Parathyroid adenoma (tissue), 2 donors: ENCODE data around the gene CD37.
"Not testable (repeated sequence)": the region's sequence is repeated elsewhere in the genome, so short reads cannot be mapped to it uniquely, and the experiment has no call there.

Experiments used
- H2AFZ ChIP-seq: fragments of 300-600 bp; sonication (generic); one replicate; pipeline ENCODE4 v1.7.0; 2017; ENCODE audit warnings: antibody characterized with exemption, mild to moderate bottlenecking
- H3K27ac ChIP-seq: fragments of 300-600 bp; sonication (generic); one replicate; pipeline ENCODE4 v1.7.0; 2017
- H3K27me3 ChIP-seq: fragments of 300-600 bp; sonication (generic); one replicate; pipeline ENCODE4 v1.7.0; 2017; ENCODE audit warnings: low read length; ENCODE audit not compliant: control insufficient read depth, insufficient read depth
- H3K36me3 ChIP-seq: fragments of 300-600 bp; sonication (generic); one replicate; pipeline ENCODE4 v1.7.0; 2017; ENCODE audit warnings: low read length; ENCODE audit not compliant: control insufficient read depth, insufficient read depth
- H3K4me1 ChIP-seq: fragments of 300-600 bp; sonication (generic); one replicate; pipeline ENCODE4 v1.7.0; 2017; ENCODE audit warnings: control low read depth
- H3K4me2 ChIP-seq: fragments of 300-600 bp; sonication (generic); one replicate; pipeline ENCODE4 v1.7.0; 2017; ENCODE audit warnings: low read length
- H3K4me3 ChIP-seq: fragments of 300-600 bp; sonication (generic); one replicate; pipeline ENCODE4 v1.7.0; 2017; ENCODE audit warnings: low read depth, low read length
- H3K79me2 ChIP-seq: fragments of 300-600 bp; sonication (generic); one replicate; pipeline ENCODE4 v1.7.0; 2017; ENCODE audit warnings: control low read depth
- H3K9ac ChIP-seq: fragments of 300-600 bp; sonication (generic); one replicate; pipeline ENCODE4 v1.7.0; 2017; ENCODE audit warnings: mild to moderate bottlenecking
- H3K9me3 ChIP-seq: fragments of 300-600 bp; sonication (generic); one replicate; pipeline ENCODE4 v1.7.0; 2017; ENCODE audit warnings: low read length; ENCODE audit not compliant: control insufficient read depth
- TF ChIP-seq, protein P1 (sequence below): fragments of 300-600 bp; sonication (generic); IDR thresholded peaks from one replicate; pipeline ENCODE4 v1.7.0; 2017; ENCODE audit warnings: antibody characterized with exemption, mild to moderate bottlenecking
- donor health status: primary hyperparathyroidism.

Gene CD37

GRCh38 chr19:49294401-49294800, 40.8 kb upstream of the CD37 start:
- H3K4me1 ChIP-seq = no peaks in the 10 kb centered on the region
- H2AFZ ChIP-seq = no peak overlapping the region
- no peak overlapping the region for H3K9ac ChIP-seq
- H3K9me3 ChIP-seq = no peaks in the 10 kb centered on the region
- no peak overlapping the region for H3K4me3 ChIP-seq
- H3K27me3 ChIP-seq = no peaks in the 10 kb centered on the region
- TF ChIP-seq, protein P1, sequence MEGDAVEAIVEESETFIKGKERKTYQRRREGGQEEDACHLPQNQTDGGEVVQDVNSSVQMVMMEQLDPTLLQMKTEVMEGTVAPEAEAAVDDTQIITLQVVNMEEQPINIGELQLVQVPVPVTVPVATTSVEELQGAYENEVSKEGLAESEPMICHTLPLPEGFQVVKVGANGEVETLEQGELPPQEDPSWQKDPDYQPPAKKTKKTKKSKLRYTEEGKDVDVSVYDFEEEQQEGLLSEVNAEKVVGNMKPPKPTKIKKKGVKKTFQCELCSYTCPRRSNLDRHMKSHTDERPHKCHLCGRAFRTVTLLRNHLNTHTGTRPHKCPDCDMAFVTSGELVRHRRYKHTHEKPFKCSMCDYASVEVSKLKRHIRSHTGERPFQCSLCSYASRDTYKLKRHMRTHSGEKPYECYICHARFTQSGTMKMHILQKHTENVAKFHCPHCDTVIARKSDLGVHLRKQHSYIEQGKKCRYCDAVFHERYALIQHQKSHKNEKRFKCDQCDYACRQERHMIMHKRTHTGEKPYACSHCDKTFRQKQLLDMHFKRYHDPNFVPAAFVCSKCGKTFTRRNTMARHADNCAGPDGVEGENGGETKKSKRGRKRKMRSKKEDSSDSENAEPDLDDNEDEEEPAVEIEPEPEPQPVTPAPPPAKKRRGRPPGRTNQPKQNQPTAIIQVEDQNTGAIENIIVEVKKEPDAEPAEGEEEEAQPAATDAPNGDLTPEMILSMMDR = no peak
- H3K79me2 ChIP-seq = no peaks in the 10 kb centered on the region
- no peak overlapping the region for H3K4me2 ChIP-seq
- no peaks in the 10 kb centered on the region for H3K36me3 ChIP-seq
- H3K27ac ChIP-seq = no peak overlapping the region

- H3K4me2 ChIP-seq = no peak overlapping the region
- H3K27me3 ChIP-seq = no peaks in the 10 kb centered on the region
- H2AFZ ChIP-seq = no peak overlapping the region
- no peaks in the 10 kb centered on the region for H3K4me1 ChIP-seq
- H3K9ac ChIP-seq = no peak overlapping the region
- H3K36me3 ChIP-seq = no peaks in the 10 kb centered on the region
- H3K27ac ChIP-seq = no peak overlapping the region
- TF ChIP-seq, protein P1 = no peak
- H3K4me3 ChIP-seq = no peak overlapping the region
- H3K79me2 ChIP-seq = no peaks in the 10 kb centered on the region
- H3K9me3 ChIP-seq = no peaks in the 10 kb centered on the region
Measured at GRCh38 chr19:49295208-49295880, 39.9 kb upstream of the CD37 start.

DNA sequence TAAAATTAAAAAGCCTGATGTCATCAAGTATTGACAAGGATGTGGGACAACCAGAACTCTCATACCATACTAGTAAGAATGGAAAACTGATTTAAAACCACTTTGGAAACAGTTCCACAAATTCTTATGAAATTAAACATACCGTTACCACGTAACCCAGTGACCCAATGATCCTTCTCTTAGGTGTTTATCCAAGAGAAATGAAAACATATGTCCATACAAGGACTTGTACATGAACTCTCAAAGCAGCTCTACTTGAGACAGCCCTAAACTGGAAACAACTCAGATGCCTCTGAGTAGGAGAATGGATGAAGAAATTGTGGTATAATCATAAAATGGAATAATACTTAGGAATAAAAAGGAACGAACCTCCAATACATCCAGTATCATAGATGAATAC, 37.8 kb upstream of the CD37 start:
- no peaks in the 10 kb centered on the region for H3K27me3 ChIP-seq
- H2AFZ ChIP-seq = no peak overlapping the region
- H3K4me3 ChIP-seq = no peak overlapping the region
- H3K9me3 ChIP-seq = no peaks in the 10 kb centered on the region
- TF ChIP-seq, protein P1 = no peak
- no peaks in the 10 kb centered on the region for H3K4me1 ChIP-seq
- H3K79me2 ChIP-seq = no peaks in the 10 kb centered on the region
- no peak overlapping the region for H3K4me2 ChIP-seq
- H3K36me3 ChIP-seq = no peaks in the 10 kb centered on the region
- H3K27ac ChIP-seq = no peak overlapping the region
- no peak overlapping the region for H3K9ac ChIP-seq

DNA sequence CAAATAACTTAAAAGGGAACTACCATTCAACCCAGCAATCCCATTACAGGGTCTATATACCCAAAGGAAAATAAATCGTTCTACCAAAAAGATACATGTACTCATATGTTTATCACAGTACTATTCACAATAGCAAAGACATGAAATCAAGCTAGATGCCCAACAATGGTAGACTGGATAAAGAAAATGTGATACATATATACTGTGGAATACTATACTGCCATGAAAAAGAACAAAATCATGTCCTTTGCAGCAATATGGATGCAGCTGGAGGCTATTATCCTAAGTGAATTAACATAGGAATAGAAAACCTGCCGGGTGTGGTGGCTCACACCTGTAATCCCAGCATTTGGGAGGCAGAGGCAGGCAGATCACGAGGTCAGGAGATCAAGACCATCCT, 36.6 kb upstream of the CD37 start:
- H3K27me3 ChIP-seq, H3K79me2 ChIP-seq, H3K27ac ChIP-seq, H3K9ac ChIP-seq, H3K36me3 ChIP-seq, H3K4me1 ChIP-seq, H3K4me2 ChIP-seq, H3K4me3 ChIP-seq, H2AFZ ChIP-seq, H3K9me3 ChIP-seq: not testable (repeated sequence)

DNA sequence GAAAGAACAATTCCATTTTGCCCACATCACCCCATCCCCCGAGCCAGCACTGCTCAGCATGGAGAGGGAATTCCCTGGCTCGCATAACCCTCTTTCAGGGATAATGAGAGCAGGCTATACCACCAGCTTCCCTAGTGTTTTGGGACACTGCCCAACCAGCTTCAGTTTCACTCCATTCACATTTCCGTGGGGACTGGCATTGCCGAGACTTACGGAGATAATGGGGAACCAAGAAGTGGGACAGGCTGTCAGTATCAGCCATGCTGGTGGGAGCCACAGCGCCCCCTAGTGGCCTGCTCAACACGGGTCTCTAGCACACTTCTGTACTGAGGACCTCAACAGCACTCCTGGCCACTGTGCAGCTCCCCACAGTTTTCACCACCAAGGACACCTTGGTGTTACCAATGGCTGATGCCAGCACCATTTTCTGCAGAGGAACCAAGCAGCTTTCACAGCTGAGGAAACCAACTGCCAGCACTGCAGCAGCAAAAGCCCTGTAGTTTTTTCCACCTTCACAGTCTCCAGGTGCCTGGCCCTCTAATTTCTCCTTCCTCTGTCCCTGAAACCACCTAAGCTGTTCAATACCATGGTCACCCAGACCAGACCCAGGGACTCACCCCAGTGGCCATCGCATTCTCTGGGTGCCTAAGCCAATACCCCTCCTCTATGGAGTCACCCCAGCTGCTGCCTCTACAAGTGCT, 33.9 kb upstream of the CD37 start:
- Histone ChIP-seq H3K4me3 (no peak overlapping the region), H3K9ac (no peak overlapping the region), H3K9me3 (no peaks in the 10 kb centered on the region), H3K4me1 (no peaks in the 10 kb centered on the region), H3K79me2 (no peaks in the 10 kb centered on the region), H2AFZ (peak overlapping the region; percentile 78), H3K27ac (no peak overlapping the region), H3K27me3 (no peaks in the 10 kb centered on the region), H3K36me3 (no peaks in the 10 kb centered on the region), H3K4me2 (peak overlapping the region; percentile 91)
- TF ChIP-seq, protein P1 = peak; percentile 84
